Astrocyte (in vitro differentiated cells and primary cell): ENCODE measurements around the gene TNFSF11.

Experiments
- CTCF ChIP-seq: IDR thresholded peaks from 2 replicates; pipeline ENCODE4 v1.5.1; 2011; ENCODE audit warnings: low read depth, mild to moderate bottlenecking, inconsistent platforms, low read length, moderate library complexity; ENCODE audit not compliant: insufficient read depth
- EZH2 ChIP-seq: IDR thresholded peaks from 2 replicates; pipeline ENCODE4 v1.6.1; 2012; ENCODE audit warnings: mild to moderate bottlenecking, low read length, inconsistent platforms; ENCODE audit not compliant: insufficient read depth

- TF ChIP-seq CTCF (no peak), EZH2 (no peak)
Measured at GRCh38 chr13:42614436-42615035, 40.6 kb downstream of the TNFSF11 start.
